HepG2 (cell line): Measurements from ENCODE around the gene AUTS2. TPM values are rescaled to one million over a fixed set of nuclear protein-coding genes. Genes with fewer than 3 reads are reported as not detected.

Source experiments
- ATAC-seq: fragments of 200-7000 bp; cut with Tn5 transposase; 3 replicates; pipeline ENCODE4 v1.9.1; 2020; ENCODE audit warnings: mild to moderate bottlenecking, moderate library complexity
- BruUV-seq: library from RNA; stranded (reverse); fragments of 400-500 nt; replicated peaks from 2 replicates; lab custom pipeline; 2021; lab: Mats Ljungman, UMichigan
- CTCF ChIA-PET: fragments of 300-600 bp; formaldehyde crosslinking; extraction: SDS; loops from one replicate; lab custom pipeline; 2021; ENCODE audit warnings: low total read pairs, inconsistent platforms, low intra/inter-chr PET ratio; lab: Yijun Ruan, JAX
- POLR2A ChIA-PET: fragments of 350-600 bp; sonication (Branson Sonifier 250); formaldehyde crosslinking; loops from one replicate; lab custom pipeline; 2020; ENCODE audit warnings: antibody characterized with exemption, inconsistent platforms; lab: Yijun Ruan, JAX
- DNase-seq: peaks from one replicate; pipeline ENCODE4 v3.0.0-alpha.2; 2015; ENCODE audit warnings: low spot score
- FAIRE-seq: peaks from 3 replicates; lab custom pipeline; 2011; peaks lifted over from hg19 to GRCh38; lab: Jason Lieb, UNC
- H2AFZ ChIP-seq: one replicate; pipeline ENCODE4 v1.6.1; 2011; ENCODE audit warnings: low read length, inconsistent platforms
- H3K27ac ChIP-seq: fragments of 300-600 bp; 3 replicates; pipeline ENCODE4 v1.8.0; 2011; ENCODE audit warnings: mixed run types, mild to moderate bottlenecking, mixed read lengths, low read length, inconsistent platforms; ENCODE audit not compliant: insufficient read depth; ENCODE audit errors: extremely low read length
- H3K27me3 ChIP-seq, 2 experiments: fragments of 200-600 bp in 1 of 2; 2 replicates in 1 of 2; 3 replicates in 1 of 2; pipeline versions ENCODE4 v1.6.0 to v1.8.0; 2011; ENCODE audit warnings: low read length in 2 of 2, mild to moderate bottlenecking in 2 of 2, moderate library complexity in 2 of 2, inconsistent platforms in 1 of 2; ENCODE audit not compliant: insufficient read depth in 2 of 2, control insufficient read depth in 1 of 2
- H3K36me3 ChIP-seq, 2 experiments: fragments of 200-600 bp in 1 of 2; replicated peaks in 1 of 2; 2 replicates in 1 of 2; 3 replicates in 1 of 2; pipeline versions ENCODE4 v1.5.1 to v1.8.0; 2011; ENCODE audit warnings: low read length in 2 of 2, inconsistent platforms in 1 of 2; ENCODE audit not compliant: insufficient read depth in 2 of 2, control insufficient read depth in 1 of 2
- H3K4me1 ChIP-seq: 2 replicates; pipeline ENCODE4 v1.5.1; 2012; ENCODE audit warnings: low read length, inconsistent platforms; ENCODE audit not compliant: insufficient read depth
- H3K4me2 ChIP-seq: 2 replicates; pipeline ENCODE4 v1.6.0; 2011; ENCODE audit warnings: low read depth, low read length, inconsistent platforms
- H3K4me3 ChIP-seq, 3 experiments: fragments of 200-600 bp in 1 of 3; sonication (generic), shearing (Covaris generic) in 1 of 3; replicated peaks in 1 of 3; 2 replicates each; pipeline ENCODE4 v1.5.1; 2011 to 2016; ENCODE audit warnings: low read length in 3 of 3, inconsistent platforms in 2 of 3, low read depth in 2 of 3, mild to moderate bottlenecking in 2 of 3, control low read depth in 1 of 3, mixed read lengths in 1 of 3; ENCODE audit not compliant: insufficient read depth in 1 of 3
- H3K79me2 ChIP-seq: one replicate; pipeline ENCODE4 v1.6.1; 2011; ENCODE audit warnings: low read length, inconsistent platforms; ENCODE audit not compliant: insufficient read depth
- H3K9ac ChIP-seq: 2 replicates; pipeline ENCODE4 v1.6.0; 2011; ENCODE audit warnings: mild to moderate bottlenecking, low read depth, low read length, inconsistent platforms; ENCODE audit not compliant: insufficient read depth
- H3K9me3 ChIP-seq: 2 replicates; pipeline ENCODE4 v1.5.1; 2012; ENCODE audit warnings: mild to moderate bottlenecking, low read length
- H4K20me1 ChIP-seq: 2 replicates; pipeline ENCODE4 v1.6.0; 2011; ENCODE audit warnings: inconsistent platforms, mild to moderate bottlenecking, low read length, moderate library complexity; ENCODE audit not compliant: insufficient read depth
- CERS6 ChIP-seq: sonication (generic); formaldehyde crosslinking; IDR thresholded peaks from 2 replicates; pipeline ENCODE4 v1.5.0; 2020; ENCODE audit warnings: missing genetic modification reagents
- DMAP1 ChIP-seq: IDR thresholded peaks from 2 replicates; pipeline ENCODE4 v1.6.1; 2016
- ZNF350 ChIP-seq: sonication (generic); formaldehyde crosslinking; IDR thresholded peaks from 2 replicates; pipeline ENCODE4 v1.4.0; 2020; ENCODE audit warnings: mild to moderate bottlenecking, low read depth, missing genetic modification reagents, borderline replicate concordance
- ZNF841 ChIP-seq: sonication (generic); formaldehyde crosslinking; IDR thresholded peaks from 2 replicates; pipeline ENCODE4 v1.8.1; 2023; ENCODE audit warnings: missing genetic modification reagents, borderline replicate concordance
- ZNF850 ChIP-seq: sonication (generic); formaldehyde crosslinking; conservative IDR thresholded peaks from 2 replicates; pipeline ENCODE4 v1.9.0; 2021; ENCODE audit warnings: mild to moderate bottlenecking, missing genetic modification reagents
- WGBS: methylation state at CpG from one replicate; pipeline ENCODE4 v1.1.6; 2017; ENCODE audit warnings: low lambda C conversion rate; 5-methylcytosine and 5-hydroxymethylcytosine counted together
- in situ Hi-C: cut with HindIII; loops from 2 replicates; pipeline ENCODE4 v1.10.0; 2017; ENCODE audit warnings: low pct_unique_long_range_greater_than_20kb; ENCODE audit not compliant: extremely low pct_ligation_motif_present
- intact Hi-C: fragments of 100-400 bp; cut with micrococcal nuclease; formaldehyde crosslinking; loops from one replicate; pipeline ENCODE4 v1.10.0; 2022; ENCODE audit not compliant: unreplicated experiment
- polyA plus RNA-seq, 8 experiments: library from polyadenylated mRNA; depleted of rRNA in 3 of 8; stranded (reverse) in 7 of 8; unstranded in 1 of 8; fragments of >200 nt; fragmentation: Illumina TruSeq in 4 of 8; extraction: Trizol in 4 of 8; gene quantifications; 2 replicates each; pipeline versions ENCODE4 v1.2.1 to v1.2.3, GENCODE V29; 2011 to 2016; ENCODE audit warnings: low read depth in 4 of 8, missing spikeins in 1 of 8, mixed read lengths in 1 of 8; ENCODE audit not compliant: insufficient read depth in 1 of 8
- total RNA-seq, 5 experiments: library from RNA; depleted of rRNA; stranded (reverse); fragments of >200 nt; fragmentation: Illumina TruSeq; extraction: Trizol; gene quantifications; 2 replicates each; pipeline ENCODE4 v1.2.3, GENCODE V29; 2016; ENCODE audit warnings: low read depth in 1 of 5
- TF ChIP-seq, protein P1 (sequence below), 2 experiments: sonication (generic) in 1 of 2; formaldehyde crosslinking in 1 of 2; IDR thresholded peaks; 2 replicates each; pipeline versions ENCODE4 v1.4.0 to v1.6.1; 2016 to 2020; ENCODE audit warnings: borderline replicate concordance in 1 of 2, low read depth in 1 of 2, mild to moderate bottlenecking in 1 of 2, missing genetic modification reagents in 1 of 2
- TF ChIP-seq, protein P2 (sequence below): sonication (generic); formaldehyde crosslinking; IDR thresholded peaks from 2 replicates; pipeline ENCODE4 v1.4.0; 2020; ENCODE audit warnings: missing genetic modification reagents, mild to moderate bottlenecking, borderline replicate concordance

The AUTS2 gene
- total and polyA plus RNA-seq, 2 of the 13 experiments (the other 11 are each of a cell fraction or from before 2014, with no cell fraction given) = 0.38 TPM; not detected in 1

GRCh38 chr7:69799990-69800389 is 201.7 kb downstream of the AUTS2 start:
- Histone ChIP-seq H3K4me1 (no peaks in the 10 kb centered on the region), H3K4me3 (no peak overlapping the region), H3K27ac (no peak overlapping the region), H3K27me3 (no peaks in the 10 kb centered on the region), H3K4me2 (no peak overlapping the region), H3K36me3 (no peaks in the 10 kb centered on the region), H3K9me3 (no peaks in the 10 kb centered on the region), H3K79me2 (no peaks in the 10 kb centered on the region), H2AFZ (no peak overlapping the region), H3K9ac (no peak overlapping the region), H4K20me1 (no peaks in the 10 kb centered on the region)
- DNase-seq = no peak
- in situ Hi-C loops (no loop called here), intact Hi-C loops (loop anchor here (5.0 kb wide), 1 partner anchor 983 kb away; no protein-coding TSS in a partner anchor)
- POLR2A ChIA-PET = no interaction called here
- WGBS = 4% methylated on average over 2 of the region's 2 CpGs
- no peak for ATAC-seq
- FAIRE-seq = no peak
- no peak for TF ChIP-seq DMAP1 (CRISPR knock-in tag)
- no peak for TF ChIP-seq ZNF350 (CRISPR knock-in tag)
- TF ChIP-seq ZNF841 (CRISPR knock-in tag) = no peak
- no peak for TF ChIP-seq CERS6 (CRISPR knock-in tag)
- no peak for TF ChIP-seq ZNF850 (CRISPR knock-in tag)
- TF ChIP-seq, protein P1, sequence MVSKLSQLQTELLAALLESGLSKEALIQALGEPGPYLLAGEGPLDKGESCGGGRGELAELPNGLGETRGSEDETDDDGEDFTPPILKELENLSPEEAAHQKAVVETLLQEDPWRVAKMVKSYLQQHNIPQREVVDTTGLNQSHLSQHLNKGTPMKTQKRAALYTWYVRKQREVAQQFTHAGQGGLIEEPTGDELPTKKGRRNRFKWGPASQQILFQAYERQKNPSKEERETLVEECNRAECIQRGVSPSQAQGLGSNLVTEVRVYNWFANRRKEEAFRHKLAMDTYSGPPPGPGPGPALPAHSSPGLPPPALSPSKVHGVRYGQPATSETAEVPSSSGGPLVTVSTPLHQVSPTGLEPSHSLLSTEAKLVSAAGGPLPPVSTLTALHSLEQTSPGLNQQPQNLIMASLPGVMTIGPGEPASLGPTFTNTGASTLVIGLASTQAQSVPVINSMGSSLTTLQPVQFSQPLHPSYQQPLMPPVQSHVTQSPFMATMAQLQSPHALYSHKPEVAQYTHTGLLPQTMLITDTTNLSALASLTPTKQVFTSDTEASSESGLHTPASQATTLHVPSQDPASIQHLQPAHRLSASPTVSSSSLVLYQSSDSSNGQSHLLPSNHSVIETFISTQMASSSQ (IDR thresholded peaks at IDR 0.05; ENCODE audit: low read depth) = no peak
- TF ChIP-seq, protein P1 (CRISPR knock-in tag; IDR thresholded peaks at IDR 0.05; ENCODE audit: borderline replicate concordance) = no peak
- TF ChIP-seq, protein P2, sequence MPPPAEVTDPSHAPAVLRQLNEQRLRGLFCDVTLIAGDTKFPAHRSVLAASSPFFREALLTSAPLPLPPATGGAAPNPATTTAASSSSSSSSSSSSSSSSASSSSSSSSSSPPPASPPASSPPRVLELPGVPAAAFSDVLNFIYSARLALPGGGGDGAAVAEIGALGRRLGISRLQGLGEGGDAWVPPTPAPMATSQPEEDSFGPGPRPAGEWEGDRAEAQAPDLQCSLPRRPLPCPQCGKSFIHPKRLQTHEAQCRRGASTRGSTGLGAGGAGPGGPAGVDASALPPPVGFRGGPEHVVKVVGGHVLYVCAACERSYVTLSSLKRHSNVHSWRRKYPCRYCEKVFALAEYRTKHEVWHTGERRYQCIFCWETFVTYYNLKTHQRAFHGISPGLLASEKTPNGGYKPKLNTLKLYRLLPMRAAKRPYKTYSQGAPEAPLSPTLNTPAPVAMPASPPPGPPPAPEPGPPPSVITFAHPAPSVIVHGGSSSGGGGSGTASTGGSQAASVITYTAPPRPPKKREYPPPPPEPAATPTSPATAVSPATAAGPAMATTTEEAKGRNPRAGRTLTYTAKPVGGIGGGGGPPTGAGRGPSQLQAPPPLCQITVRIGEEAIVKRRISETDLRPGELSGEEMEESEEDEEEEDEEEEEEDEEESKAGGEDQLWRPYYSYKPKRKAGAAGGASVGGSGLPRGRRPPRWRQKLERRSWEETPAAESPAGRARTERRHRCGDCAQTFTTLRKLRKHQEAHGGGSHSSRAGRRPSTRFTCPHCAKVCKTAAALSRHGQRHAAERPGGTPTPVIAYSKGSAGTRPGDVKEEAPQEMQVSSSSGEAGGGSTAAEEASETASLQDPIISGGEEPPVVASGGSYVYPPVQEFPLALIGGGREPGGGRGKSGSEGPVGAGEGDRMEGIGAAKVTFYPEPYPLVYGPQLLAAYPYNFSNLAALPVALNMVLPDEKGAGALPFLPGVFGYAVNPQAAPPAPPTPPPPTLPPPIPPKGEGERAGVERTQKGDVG (CRISPR knock-in tag) = no peak
- TF ChIP-seq, all 625 proteins: peak for 0
- CTCF ChIA-PET = no interaction called here
- no TSS peak for BruUV-seq
